Neutrophil (primary cell): ENCODE measurements around the gene MOGAT1.

Experiments
- H3K27ac ChIP-seq: fragments of 200-600 bp; sonication (generic); 2 replicates; pipeline ENCODE4 v1.5.1; 2016; ENCODE audit warnings: mild to moderate bottlenecking, moderate library complexity
- H3K27me3 ChIP-seq: fragments of 200-600 bp; sonication (generic); 2 replicates; pipeline ENCODE4 v1.6.0; 2016; ENCODE audit warnings: mild to moderate bottlenecking
- H3K36me3 ChIP-seq: fragments of 200-600 bp; sonication (generic); 2 replicates; pipeline ENCODE4 v1.5.1; 2017
- H3K4me1 ChIP-seq, 2 experiments: fragments of 200-600 bp in 1 of 2; sonication (generic) in 1 of 2; 1 replicate in 1 of 2; 2 replicates in 1 of 2; pipeline versions ENCODE4 v1.5.1 to v1.6.1; 2013 to 2016; ENCODE audit warnings: low read depth in 1 of 2, low read length in 1 of 2, mild to moderate bottlenecking in 1 of 2, moderate library complexity in 1 of 2; ENCODE audit not compliant: control insufficient read depth in 1 of 2, insufficient read depth in 1 of 2
- H3K4me3 ChIP-seq, 2 experiments: fragments of 200-600 bp in 1 of 2; sonication (generic) in 1 of 2; 1 replicate in 1 of 2; 2 replicates in 1 of 2; pipeline ENCODE4 v1.5.1; 2013 to 2016; ENCODE audit warnings: low read depth in 1 of 2, low read length in 1 of 2, mild to moderate bottlenecking in 1 of 2, moderate library complexity in 1 of 2
- H3K9me3 ChIP-seq: fragments of 200-600 bp; sonication (generic); 2 replicates; pipeline ENCODE4 v1.5.1; 2016
- CTCF ChIP-seq: fragments of 200-600 bp; sonication (generic); IDR thresholded peaks from 2 replicates; pipeline ENCODE4 v1.5.1; 2016; ENCODE audit warnings: antibody characterized with exemption

MOGAT1 gene

GRCh38 chr2:222651718-222652418 lies 19.6 kb upstream of the MOGAT1 start:
- Histone ChIP-seq H3K27ac (peak overlapping the region; percentile 61), H3K27me3 (no peaks in the 10 kb centered on the region), H3K9me3 (no peaks in the 10 kb centered on the region), H3K36me3 (no peaks in the 10 kb centered on the region), H3K4me1 (peaks cover 65 to 72% of the 10 kb centered on the region in 2 experiments), H3K4me3 (no peak overlapping the region)
- no peak for TF ChIP-seq CTCF

- no peaks in the 10 kb centered on the region for H3K9me3 ChIP-seq
- no peaks in the 10 kb centered on the region for H3K27me3 ChIP-seq
- no peaks in the 10 kb centered on the region for H3K36me3 ChIP-seq
- no peak for TF ChIP-seq CTCF
- peaks cover 65 to 75% of the 10 kb centered on the region in 2 experiments for H3K4me1 ChIP-seq
- no peak overlapping the region for H3K4me3 ChIP-seq
- peak overlapping the region; percentile 44 for H3K27ac ChIP-seq
Observed at GRCh38 chr2:222652491-222653255, 18.8 kb upstream of the MOGAT1 start.

- Histone ChIP-seq H3K27ac (peak overlapping the region; percentile 44), H3K4me1 (peaks cover 65 to 75% of the 10 kb centered on the region in 2 experiments), H3K4me3 (no peak overlapping the region), H3K27me3 (no peaks in the 10 kb centered on the region), H3K9me3 (no peaks in the 10 kb centered on the region), H3K36me3 (no peaks in the 10 kb centered on the region)
- TF ChIP-seq CTCF: no peak
Observed at GRCh38 chr2:222653280-222653679, 18.2 kb upstream of the MOGAT1 start.

- peaks cover 53 to 58% of the 10 kb centered on the region in 2 experiments for H3K4me1 ChIP-seq
- H3K27me3 ChIP-seq: no peaks in the 10 kb centered on the region
- H3K9me3 ChIP-seq: no peaks in the 10 kb centered on the region
- peak; percentile 45 for TF ChIP-seq CTCF
- H3K27ac ChIP-seq: peak within 1 kb of the TSS; percentile 93
- peak within 1 kb of the TSS; percentile 81 to 86 for H3K4me3 ChIP-seq
- H3K36me3 ChIP-seq: no peaks in the 10 kb centered on the region
Observed at GRCh38 chr2:222655787-222656525, 15.5 kb upstream of the MOGAT1 start, which contains the start of gene FARSB. FARSB (minus strand) TSS chr2:222656092; CDS start chr2:222656073, 19 bp downstream.

- Histone ChIP-seq H3K4me1 (peaks cover 45 to 50% of the 10 kb centered on the region in 2 experiments), H3K27me3 (no peaks in the 10 kb centered on the region), H3K9me3 (no peaks in the 10 kb centered on the region), H3K27ac (peak overlapping the region; percentile 93), H3K4me3 (peak overlapping the region; percentile 81 to 86), H3K36me3 (no peaks in the 10 kb centered on the region)
- TF ChIP-seq CTCF: no peak
Observed at GRCh38 chr2:222656526-222657446, 14.7 kb upstream of the MOGAT1 start.
